ENCODE results near the gene UNC13C.

DNA sequence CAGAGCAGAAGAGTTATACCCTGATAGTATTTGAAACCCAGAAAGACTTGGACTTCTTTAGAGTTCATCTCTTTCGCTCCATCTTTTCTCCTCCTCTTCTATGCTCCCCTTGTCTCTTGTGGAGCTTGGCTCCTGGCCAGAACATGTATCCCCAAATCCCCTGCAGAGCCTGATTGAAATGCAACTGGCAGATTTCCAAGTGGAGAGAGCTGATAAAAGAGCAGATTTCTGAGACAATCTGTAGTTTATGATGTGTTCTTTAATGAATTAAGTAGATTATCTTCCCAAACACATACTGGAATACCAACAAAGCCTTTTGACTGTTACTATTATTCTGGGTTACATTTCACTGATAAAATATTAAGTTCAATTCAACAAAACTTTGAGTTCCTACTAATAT lies 33.4 kb downstream of the UNC13C start:
- TF ChIP-seq CTCF (IDR thresholded peaks at IDR 0.05) (no peak), POLR2A (IDR thresholded peaks at IDR 0.05) (no peak)
